GM19468 (cell line): Measurements from ENCODE around the gene HEXD.
"Not testable (repeated sequence)": the region's sequence is repeated elsewhere in the genome, so short reads cannot be mapped to it uniquely, and the experiment has no call there.

ENCODE experiments used
- ATAC-seq: cut with Tn5 transposase; IDR thresholded peaks from one replicate; pipeline ENCODE4 v1.9.1; 2021; ENCODE audit warnings: mild to moderate bottlenecking, moderate library complexity, moderate number of reproducible peaks; ENCODE audit not compliant: unreplicated experiment; ENCODE audit errors: extremely low read depth

Gene HEXD

GRCh38 chr17:82394278-82394677, 23.9 kb upstream of the HEXD start:
- ATAC-seq: no peak

GRCh38 chr17:82396601-82397435, 21.3 kb upstream of the HEXD start:
- no peak for ATAC-seq

DNA sequence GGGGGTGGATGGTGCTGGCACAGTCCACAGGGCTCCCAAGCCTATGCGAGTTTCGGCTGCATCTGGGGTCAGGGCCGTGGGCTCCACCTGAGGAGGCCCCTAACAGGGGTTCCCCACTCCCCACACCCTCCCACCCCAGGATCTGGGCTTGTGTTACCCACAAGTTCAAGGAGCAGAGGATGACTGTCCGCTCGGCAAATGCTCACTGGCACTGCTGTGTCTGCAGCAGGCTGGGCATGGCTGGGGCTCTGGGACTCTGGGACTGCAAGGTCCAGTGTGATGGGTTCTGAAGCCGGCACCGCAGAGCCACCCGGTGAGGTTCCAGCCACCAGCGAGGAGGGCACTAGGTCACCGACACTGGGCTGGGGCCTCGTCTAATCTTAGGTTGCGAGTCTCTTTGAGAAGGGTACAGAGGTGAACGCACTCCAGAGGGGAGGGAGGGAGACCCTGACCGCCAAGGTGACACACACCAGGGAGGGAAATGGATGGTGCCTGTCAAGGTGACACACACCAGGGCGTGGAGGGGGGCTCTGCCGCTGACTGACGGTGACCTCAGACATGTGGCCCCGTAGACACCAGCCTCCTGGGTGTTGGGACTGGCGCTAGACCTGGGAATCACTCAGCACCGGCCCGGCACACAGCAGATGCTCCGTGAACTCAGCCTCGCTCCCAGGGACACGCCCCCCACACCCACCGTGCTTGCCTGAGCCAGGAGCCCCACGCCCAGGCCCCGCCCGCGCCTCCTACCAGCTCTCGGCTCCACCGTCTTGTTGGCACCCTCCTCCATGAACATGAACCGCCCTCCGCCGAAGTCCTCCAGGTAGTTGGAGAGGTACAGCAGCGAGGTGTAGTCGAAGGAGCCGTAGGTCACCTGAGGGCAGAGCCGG, 20.5 kb upstream of the HEXD start:
- no peak for ATAC-seq

DNA sequence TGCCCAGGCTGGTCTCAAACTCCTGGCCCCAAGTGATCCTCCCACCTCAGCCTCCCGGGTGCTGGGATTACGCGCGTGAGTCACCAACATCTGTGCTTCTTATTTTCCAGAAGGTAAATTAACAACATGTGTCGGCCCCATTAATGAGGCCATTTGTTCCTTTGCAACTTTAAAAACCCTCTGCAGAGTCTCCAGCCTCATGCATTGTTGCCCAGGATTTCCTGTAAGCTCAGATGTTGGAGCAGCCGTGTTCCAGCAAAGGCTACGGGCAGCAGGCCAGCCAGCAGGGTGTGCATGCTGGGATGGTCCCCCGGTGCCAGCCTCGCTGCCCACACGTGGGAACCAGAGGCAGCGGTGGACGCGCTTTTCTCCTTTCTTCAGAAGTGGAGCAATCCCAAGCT, 19.1 kb upstream of the HEXD start:
- ATAC-seq: no peak

DNA sequence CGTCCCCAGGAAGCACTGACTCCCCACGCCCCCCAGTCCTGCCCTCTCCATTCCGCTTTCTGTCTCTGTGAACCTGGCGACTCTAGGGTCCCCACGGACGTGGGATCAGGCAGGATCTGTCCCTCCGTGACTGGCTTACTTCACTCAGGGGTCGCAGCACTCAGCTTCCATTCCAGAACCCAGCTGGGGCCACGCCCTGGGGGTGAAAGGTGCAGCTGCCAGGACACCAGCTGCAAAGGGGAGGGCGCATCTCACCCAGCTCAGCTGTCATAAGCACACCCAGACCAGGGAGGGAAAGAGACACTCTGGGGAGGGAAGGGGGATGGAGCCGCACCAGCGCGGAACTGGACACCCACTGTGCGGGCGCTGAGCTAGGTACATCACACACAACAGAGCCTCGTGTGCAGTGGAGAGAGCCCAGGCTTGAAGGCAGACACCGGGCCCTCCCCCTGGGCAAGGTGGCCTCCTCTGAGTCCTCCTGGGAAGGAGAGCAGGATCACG, 18.5 kb upstream of the HEXD start:
- ATAC-seq: no peak

GRCh38 chr17:82400206-82400605, 17.9 kb upstream of the HEXD start:
- no peak for ATAC-seq

DNA sequence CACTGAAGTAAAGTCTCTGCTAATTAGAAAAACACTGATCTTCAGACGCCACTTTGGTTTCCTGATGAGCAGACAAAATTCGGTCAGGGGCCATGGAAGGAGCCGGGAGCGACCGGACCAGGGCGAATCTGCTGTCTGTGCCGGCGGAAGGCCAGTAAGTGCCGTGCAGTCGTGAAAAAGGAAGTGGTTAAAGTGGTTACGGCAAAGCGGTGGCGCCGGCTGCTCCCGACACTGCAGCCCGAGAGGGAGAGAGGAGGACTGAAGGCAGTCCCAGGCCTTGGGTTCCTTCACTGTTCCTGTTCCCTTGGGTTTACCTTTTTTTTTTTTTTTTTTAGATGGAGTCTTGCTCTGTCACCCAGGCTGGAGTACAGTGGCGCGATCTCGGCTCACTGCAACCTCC, 17.3 kb upstream of the HEXD start:
- no peak for ATAC-seq

DNA sequence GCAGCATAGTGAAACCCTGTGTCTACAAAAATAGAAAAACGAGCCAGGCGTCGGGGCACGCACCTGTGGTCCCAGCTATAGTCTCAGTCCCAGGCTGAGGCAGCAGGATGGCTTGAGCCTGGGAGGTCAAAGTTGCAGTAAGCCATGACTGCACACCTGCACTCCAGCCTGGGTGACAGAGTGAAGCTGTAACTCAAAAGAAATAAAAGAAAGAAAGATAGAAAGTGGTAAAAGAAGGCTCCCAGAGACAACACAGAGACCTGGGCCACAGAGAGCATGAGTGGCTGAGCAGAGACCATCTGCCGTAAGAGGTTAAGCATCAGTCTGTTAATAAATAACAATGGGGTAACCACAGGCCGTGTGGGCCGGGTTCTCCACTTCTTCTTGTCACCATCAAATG, 15.3 kb upstream of the HEXD start:
- ATAC-seq: peak; percentile 30

GRCh38 chr17:82403662-82404660, 14.2 kb upstream of the HEXD start:
- ATAC-seq: no peak

GRCh38 chr17:82405051-82405450, 13.1 kb upstream of the HEXD start:
- no peak for ATAC-seq

DNA sequence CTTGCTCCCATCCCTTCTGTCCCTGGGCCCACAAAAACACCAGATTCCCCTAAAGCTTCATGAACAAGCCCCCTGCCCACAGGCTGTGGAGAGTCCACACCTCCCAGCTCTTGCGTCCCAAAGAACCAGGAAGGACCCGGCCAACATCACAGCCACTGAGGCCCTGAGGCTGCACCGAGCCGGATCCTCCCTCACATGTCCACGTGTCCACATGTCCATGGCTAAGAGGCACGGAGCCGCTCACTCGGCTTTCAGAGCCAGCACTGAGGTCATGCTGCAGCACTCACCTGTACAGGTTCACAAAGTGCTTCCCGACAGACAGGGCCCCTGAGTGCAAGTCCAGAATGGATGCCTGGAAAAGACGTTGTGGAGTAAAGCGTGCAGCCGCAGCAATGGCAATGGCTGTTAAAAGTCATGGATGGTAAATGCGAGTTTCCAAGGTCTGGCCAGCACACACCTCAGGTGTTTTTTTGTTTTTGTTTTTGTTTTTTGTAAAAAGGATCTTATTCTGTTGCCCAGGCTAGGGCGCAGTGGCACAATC, 11.9 kb upstream of the HEXD start:
- no peak for ATAC-seq

GRCh38 chr17:82407255-82407654, 10.9 kb upstream of the HEXD start:
- no peak for ATAC-seq

GRCh38 chr17:82408288-82408937, 9.7 kb upstream of the HEXD start:
- ATAC-seq: no peak

- no peak for ATAC-seq
These were observed 9.2 kb upstream of the HEXD start for GRCh38 chr17:82408938-82409318.

DNA sequence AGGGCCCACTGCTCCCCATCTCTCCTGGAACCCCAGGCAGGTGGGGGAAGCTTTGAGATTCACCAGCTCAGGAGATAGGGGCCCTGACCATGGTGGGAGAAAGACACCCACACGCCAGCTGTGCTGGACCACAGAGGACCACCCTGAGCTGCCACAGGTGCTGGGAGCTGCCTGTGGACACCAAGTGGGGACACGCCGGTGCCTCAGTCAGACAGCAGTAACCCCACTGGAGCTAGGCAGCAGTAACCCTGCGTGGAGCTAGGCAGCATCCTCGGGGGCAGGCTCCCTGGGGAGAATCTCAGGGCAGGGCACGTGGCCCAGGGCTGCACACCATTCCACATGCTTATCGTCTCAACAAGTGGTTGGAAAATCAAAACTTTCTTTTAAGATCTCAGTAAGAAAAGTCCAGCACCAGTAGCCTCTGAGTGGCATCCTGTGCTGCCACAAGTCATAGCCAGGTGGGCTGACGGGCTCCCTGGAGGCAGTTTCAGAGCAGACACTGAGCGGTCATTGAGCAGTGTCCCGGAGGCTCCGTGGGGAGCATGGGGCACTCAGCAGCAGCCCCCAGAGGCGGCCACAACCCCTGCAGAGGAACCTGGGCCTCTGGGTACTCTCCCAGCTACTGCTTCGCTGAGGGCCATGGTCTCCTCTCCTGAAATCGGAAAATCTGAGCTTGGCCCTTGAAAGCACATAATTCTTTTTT, 8.0 kb upstream of the HEXD start:
- ATAC-seq: no peak

- no peak for ATAC-seq
These were observed 6.6 kb upstream of the HEXD start for GRCh38 chr17:82411396-82412053.

GRCh38 chr17:82412081-82412480, 6.1 kb upstream of the HEXD start:
- not testable (repeated sequence) for ATAC-seq
